ENCODE measurements around the gene MGP.

MGP gene

GRCh38 chr12:14854586-14855183 lies 31.0 kb downstream of the MGP start:
- no peak for TF ChIP-seq CTCF (IDR thresholded peaks at IDR 0.05)

- no peak for TF ChIP-seq CTCF (IDR thresholded peaks at IDR 0.05)
These were observed 31.7 kb downstream of the MGP start for GRCh38 chr12:14853961-14854360.

GRCh38 chr12:14852880-14853279 lies 32.8 kb downstream of the MGP start:
- TF ChIP-seq CTCF (IDR thresholded peaks at IDR 0.05), result no peak

GRCh38 chr12:14850929-14851663 lies 34.6 kb downstream of the MGP start:
- TF ChIP-seq CTCF (IDR thresholded peaks at IDR 0.05), result no peak

- TF ChIP-seq CTCF (IDR thresholded peaks at IDR 0.05), result no peak
These were observed 36.0 kb downstream of the MGP start for GRCh38 chr12:14849661-14850060.

GRCh38 chr12:14846876-14847580 lies 38.6 kb downstream of the MGP start:
- no peak for TF ChIP-seq CTCF (IDR thresholded peaks at IDR 0.05)

- no peak for TF ChIP-seq CTCF (IDR thresholded peaks at IDR 0.05)
These were observed 39.5 kb downstream of the MGP start for GRCh38 chr12:14846042-14846587.

All from LNCAP (cell line).